SK-N-SH treated with all-trans-retinoic acid at 6 μM for 48 hours (cell line): ENCODE measurements around the gene CHST9.

Experiments
- ARNTL ChIP-seq: fragments of 450-650 bp; formaldehyde crosslinking; IDR thresholded peaks from 2 replicates; pipeline ENCODE4 v1.5.0; 2020; ENCODE audit warnings: low read depth, mild to moderate bottlenecking, moderate library complexity, borderline replicate concordance
- ZFP3 ChIP-seq: fragments of 250-450 bp; sonication (Bioruptor Pico); IDR thresholded peaks from 2 replicates; pipeline ENCODE4 v1.5.0; 2020; ENCODE audit warnings: mild to moderate bottlenecking, moderate library complexity
- ZFP30 ChIP-seq: fragments of 450-650 bp; formaldehyde crosslinking; IDR thresholded peaks from 2 replicates; pipeline ENCODE4 v1.5.0; 2022; ENCODE audit warnings: mild to moderate bottlenecking, moderate library complexity
- ZNF8 ChIP-seq: fragments of 450-650 bp; formaldehyde crosslinking; IDR thresholded peaks from 2 replicates; pipeline ENCODE4 v1.5.0; 2020; ENCODE audit warnings: mild to moderate bottlenecking, moderate library complexity
- TF ChIP-seq, protein P1 (sequence below): fragments of 250-450 bp; sonication (Bioruptor Pico); IDR thresholded peaks from 2 replicates; pipeline ENCODE4 v1.8.0; 2020; ENCODE audit warnings: mild to moderate bottlenecking, moderate library complexity, borderline replicate concordance
- TF ChIP-seq, protein P2 (sequence below): fragments of 250-450 bp; sonication (Bioruptor Pico); IDR thresholded peaks from 2 replicates; pipeline ENCODE4 v1.5.1; 2021; ENCODE audit warnings: mild to moderate bottlenecking, moderate library complexity
- TF ChIP-seq, protein P3 (sequence below): fragments of 250-450 bp; sonication (Bioruptor Pico); IDR thresholded peaks from 2 replicates; pipeline ENCODE4 v1.5.0; 2020; ENCODE audit warnings: mild to moderate bottlenecking, moderate library complexity

DNA sequence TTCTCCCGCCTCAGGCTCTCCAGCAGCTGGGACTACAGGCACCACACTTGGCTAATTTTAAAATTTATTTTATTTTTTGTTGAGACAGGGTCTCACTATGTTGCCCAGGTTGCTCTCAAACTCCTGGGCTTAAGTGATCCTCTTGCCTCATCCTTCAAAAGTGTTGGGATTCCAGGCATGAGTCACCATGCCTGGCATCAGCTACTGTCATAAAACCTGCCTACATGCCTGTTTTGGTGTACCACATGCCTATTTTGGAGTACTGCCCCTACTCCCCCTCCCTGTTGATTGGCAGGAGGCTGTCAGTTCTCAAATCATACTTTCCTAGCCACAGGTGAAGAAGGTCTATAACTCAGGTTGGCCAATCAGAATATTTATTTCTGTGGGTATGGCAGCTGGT lies 64.0 kb downstream of the CHST9 start:
- TF ChIP-seq, protein P1, sequence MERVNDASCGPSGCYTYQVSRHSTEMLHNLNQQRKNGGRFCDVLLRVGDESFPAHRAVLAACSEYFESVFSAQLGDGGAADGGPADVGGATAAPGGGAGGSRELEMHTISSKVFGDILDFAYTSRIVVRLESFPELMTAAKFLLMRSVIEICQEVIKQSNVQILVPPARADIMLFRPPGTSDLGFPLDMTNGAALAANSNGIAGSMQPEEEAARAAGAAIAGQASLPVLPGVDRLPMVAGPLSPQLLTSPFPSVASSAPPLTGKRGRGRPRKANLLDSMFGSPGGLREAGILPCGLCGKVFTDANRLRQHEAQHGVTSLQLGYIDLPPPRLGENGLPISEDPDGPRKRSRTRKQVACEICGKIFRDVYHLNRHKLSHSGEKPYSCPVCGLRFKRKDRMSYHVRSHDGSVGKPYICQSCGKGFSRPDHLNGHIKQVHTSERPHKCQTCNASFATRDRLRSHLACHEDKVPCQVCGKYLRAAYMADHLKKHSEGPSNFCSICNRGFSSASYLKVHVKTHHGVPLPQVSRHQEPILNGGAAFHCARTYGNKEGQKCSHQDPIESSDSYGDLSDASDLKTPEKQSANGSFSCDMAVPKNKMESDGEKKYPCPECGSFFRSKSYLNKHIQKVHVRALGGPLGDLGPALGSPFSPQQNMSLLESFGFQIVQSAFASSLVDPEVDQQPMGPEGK (CRISPR knock-in tag): no peak
- TF ChIP-seq, protein P2, sequence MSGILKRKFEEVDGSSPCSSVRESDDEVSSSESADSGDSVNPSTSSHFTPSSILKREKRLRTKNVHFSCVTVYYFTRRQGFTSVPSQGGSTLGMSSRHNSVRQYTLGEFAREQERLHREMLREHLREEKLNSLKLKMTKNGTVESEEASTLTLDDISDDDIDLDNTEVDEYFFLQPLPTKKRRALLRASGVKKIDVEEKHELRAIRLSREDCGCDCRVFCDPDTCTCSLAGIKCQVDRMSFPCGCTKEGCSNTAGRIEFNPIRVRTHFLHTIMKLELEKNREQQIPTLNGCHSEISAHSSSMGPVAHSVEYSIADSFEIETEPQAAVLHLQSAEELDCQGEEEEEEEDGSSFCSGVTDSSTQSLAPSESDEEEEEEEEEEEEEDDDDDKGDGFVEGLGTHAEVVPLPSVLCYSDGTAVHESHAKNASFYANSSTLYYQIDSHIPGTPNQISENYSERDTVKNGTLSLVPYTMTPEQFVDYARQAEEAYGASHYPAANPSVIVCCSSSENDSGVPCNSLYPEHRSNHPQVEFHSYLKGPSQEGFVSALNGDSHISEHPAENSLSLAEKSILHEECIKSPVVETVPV (CRISPR knock-in tag): no peak
- TF ChIP-seq ARNTL (no peak), ZFP3 (no peak), ZFP30 (no peak), ZNF8 (CRISPR knock-in tag) (no peak)
- TF ChIP-seq, protein P3, sequence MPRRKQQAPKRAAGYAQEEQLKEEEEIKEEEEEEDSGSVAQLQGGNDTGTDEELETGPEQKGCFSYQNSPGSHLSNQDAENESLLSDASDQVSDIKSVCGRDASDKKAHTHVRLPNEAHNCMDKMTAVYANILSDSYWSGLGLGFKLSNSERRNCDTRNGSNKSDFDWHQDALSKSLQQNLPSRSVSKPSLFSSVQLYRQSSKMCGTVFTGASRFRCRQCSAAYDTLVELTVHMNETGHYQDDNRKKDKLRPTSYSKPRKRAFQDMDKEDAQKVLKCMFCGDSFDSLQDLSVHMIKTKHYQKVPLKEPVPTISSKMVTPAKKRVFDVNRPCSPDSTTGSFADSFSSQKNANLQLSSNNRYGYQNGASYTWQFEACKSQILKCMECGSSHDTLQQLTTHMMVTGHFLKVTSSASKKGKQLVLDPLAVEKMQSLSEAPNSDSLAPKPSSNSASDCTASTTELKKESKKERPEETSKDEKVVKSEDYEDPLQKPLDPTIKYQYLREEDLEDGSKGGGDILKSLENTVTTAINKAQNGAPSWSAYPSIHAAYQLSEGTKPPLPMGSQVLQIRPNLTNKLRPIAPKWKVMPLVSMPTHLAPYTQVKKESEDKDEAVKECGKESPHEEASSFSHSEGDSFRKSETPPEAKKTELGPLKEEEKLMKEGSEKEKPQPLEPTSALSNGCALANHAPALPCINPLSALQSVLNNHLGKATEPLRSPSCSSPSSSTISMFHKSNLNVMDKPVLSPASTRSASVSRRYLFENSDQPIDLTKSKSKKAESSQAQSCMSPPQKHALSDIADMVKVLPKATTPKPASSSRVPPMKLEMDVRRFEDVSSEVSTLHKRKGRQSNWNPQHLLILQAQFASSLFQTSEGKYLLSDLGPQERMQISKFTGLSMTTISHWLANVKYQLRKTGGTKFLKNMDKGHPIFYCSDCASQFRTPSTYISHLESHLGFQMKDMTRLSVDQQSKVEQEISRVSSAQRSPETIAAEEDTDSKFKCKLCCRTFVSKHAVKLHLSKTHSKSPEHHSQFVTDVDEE (CRISPR knock-in tag): no peak
